GM10248 (cell line): ENCODE measurements around the gene PCNT.

Experiments used
- CTCF ChIA-PET: fragments of 300-600 bp; sonication (Branson Sonifier 250); formaldehyde crosslinking; extraction: SDS; loops from one replicate; lab custom pipeline; 2021; ENCODE audit warnings: antibody characterized with exemption; lab: Yijun Ruan, JAX
- POLR2A ChIA-PET: fragments of 350-650 bp; sonication (Branson Sonifier 250); formaldehyde crosslinking; extraction: SDS; loops from one replicate; lab custom pipeline; 2020; ENCODE audit warnings: antibody characterized with exemption; lab: Yijun Ruan, JAX
- DNase-seq: peaks from one replicate; pipeline ENCODE4 v3.0.0; 2012; ENCODE audit errors: extremely low spot score
- TF ChIP-seq, protein P1 (sequence below): IDR thresholded peaks from 2 replicates; pipeline ENCODE4 v1.5.1; 2012; ENCODE audit warnings: mild to moderate bottlenecking, low read depth; ENCODE audit errors: extremely low read depth, missing control alignments, control extremely low read depth

Gene PCNT

DNA sequence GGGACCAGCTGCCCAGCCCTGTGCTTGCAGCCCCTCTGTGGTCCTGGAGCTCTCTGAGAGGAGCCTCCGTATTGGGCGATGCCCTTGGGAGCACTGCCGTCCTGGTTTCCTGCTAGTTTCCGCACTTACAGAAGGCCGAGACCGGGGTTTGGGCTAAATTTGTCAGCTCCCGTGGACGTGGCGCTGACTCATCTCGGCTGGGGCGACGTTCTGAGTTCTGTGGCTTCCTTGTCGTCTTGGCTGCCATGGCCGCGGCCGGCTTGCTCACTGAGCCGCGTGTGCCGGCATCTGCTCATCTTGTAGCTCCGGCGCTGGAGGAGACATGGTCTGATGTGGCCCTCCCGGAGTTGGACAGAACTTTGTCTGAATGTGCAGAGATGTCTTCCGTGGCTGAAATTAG is 64.9 kb downstream of the PCNT start:
- ChIA-PET CTCF (no interaction called here), POLR2A (no interaction called here)
- no peak for DNase-seq
- TF ChIP-seq, protein P1, sequence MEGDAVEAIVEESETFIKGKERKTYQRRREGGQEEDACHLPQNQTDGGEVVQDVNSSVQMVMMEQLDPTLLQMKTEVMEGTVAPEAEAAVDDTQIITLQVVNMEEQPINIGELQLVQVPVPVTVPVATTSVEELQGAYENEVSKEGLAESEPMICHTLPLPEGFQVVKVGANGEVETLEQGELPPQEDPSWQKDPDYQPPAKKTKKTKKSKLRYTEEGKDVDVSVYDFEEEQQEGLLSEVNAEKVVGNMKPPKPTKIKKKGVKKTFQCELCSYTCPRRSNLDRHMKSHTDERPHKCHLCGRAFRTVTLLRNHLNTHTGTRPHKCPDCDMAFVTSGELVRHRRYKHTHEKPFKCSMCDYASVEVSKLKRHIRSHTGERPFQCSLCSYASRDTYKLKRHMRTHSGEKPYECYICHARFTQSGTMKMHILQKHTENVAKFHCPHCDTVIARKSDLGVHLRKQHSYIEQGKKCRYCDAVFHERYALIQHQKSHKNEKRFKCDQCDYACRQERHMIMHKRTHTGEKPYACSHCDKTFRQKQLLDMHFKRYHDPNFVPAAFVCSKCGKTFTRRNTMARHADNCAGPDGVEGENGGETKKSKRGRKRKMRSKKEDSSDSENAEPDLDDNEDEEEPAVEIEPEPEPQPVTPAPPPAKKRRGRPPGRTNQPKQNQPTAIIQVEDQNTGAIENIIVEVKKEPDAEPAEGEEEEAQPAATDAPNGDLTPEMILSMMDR = no peak

- ChIA-PET CTCF (interaction anchor here (1.4 to 1.5 kb wide), 2 partner anchors 21 to 238 kb away, joined by 4 to 5 read pairs; no protein-coding TSS in a partner anchor), POLR2A (no interaction called here)
- DNase-seq = no peak
- TF ChIP-seq, protein P1 = no peak
These were observed 66.9 kb downstream of the PCNT start for GRCh38 chr21:46390603-46391545.

DNA sequence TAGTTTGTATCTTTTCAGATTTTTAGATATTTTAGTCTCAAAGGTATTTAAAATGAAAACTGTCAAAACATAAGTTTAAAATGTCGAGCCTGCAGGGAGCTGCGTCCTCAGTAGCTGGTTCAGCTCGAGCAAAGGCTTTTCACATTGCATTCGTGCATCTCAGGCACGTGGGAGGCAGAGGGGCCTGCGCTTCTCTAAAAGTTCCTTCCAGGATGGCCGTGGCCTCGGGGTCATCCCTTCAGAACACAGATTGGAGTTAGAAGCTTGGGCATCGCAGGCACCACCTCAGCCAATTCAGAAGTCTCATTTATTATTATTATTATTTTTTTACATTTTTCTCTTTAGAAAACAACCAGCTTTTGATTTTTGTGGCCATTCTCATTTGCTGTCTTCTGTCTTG is 67.8 kb downstream of the PCNT start:
- TF ChIP-seq, protein P1 = no peak
- CTCF ChIA-PET = interaction anchor here (1.2 to 1.4 kb wide), 2 partner anchors 28 to 239 kb away, joined by 3 to 4 read pairs; no protein-coding TSS in a partner anchor
- POLR2A ChIA-PET = no interaction called here
- no peak for DNase-seq

GRCh38 chr21:46392921-46393320 is 69.0 kb downstream of the PCNT start:
- ChIA-PET POLR2A (no interaction called here), CTCF (no interaction called here)
- TF ChIP-seq, protein P1 = no peak
- no peak for DNase-seq

- DNase-seq = no peak
- ChIA-PET POLR2A (no interaction called here), CTCF (no interaction called here)
- TF ChIP-seq, protein P1 = no peak
These were observed 69.5 kb downstream of the PCNT start for GRCh38 chr21:46393451-46393940.

DNA sequence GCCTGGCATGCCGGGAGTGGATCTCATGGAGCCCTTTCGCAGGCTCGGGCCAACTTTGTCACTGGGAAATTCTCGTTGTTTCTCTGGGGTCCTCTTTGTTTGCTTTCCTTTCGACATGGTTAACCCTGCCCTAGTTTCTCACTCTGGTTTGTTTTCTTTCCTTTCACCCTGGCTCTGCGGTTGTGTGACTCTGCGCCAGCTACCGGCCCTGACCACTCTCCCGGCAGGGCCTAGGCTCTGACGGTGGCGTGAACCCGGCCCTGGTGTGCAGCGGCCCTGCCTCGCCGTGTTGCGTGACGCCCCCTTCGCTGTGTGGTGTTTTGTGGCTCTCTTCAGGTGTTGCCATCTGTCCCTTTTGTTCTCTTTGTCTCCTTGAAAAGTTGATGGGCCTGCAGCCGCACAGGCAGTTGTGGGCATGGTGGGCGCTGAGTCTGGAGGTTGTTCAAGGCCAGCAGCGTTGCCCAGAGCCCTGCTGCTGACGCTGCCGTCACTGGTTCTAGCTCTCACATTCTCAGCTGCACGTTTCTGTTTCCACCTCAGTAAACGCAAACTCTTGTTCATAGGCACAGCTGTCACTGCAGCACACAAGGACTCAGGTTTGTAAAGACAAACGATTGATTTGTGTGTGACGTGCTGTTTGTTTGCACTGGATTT is 70.1 kb downstream of the PCNT start:
- TF ChIP-seq, protein P1 = no peak
- DNase-seq = no peak
- CTCF ChIA-PET = no interaction called here
- POLR2A ChIA-PET = no interaction called here
